HG03103 (cell line): ENCODE measurements around the gene TRAF4.
"Not testable (repeated sequence)": the region's sequence is repeated elsewhere in the genome, so short reads cannot be mapped to it uniquely, and the experiment has no call there.

Experiments used
- ATAC-seq: cut with Tn5 transposase; IDR thresholded peaks from one replicate; pipeline ENCODE4 v1.9.1; 2021; ENCODE audit warnings: low read depth; ENCODE audit not compliant: unreplicated experiment

The TRAF4 gene

GRCh38 chr17:28714281-28714680 lies 29.5 kb upstream of the TRAF4 start:
- ATAC-seq: no peak

DNA sequence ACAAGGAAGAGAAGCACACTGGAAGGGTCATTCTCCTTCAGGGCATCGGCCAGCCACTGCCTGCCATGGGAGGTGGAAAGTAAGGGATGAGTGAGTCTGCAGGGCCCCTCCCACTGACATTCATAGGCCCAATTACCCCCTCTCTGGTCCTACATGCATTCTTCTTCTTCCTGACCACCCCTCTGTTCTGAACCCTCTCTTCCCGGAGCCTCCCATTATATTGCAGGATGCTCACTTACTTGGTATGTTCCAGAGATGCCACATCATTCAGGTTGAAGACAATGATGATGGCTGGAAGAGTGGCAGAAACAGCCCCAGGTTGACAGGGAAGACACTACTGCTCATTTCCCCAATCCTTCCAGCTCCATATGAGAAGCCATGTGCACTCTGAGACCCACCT lies 28.6 kb upstream of the TRAF4 start:
- no peak for ATAC-seq

GRCh38 chr17:28716740-28717577 lies 26.9 kb upstream of the TRAF4 start:
- ATAC-seq: no peak

DNA sequence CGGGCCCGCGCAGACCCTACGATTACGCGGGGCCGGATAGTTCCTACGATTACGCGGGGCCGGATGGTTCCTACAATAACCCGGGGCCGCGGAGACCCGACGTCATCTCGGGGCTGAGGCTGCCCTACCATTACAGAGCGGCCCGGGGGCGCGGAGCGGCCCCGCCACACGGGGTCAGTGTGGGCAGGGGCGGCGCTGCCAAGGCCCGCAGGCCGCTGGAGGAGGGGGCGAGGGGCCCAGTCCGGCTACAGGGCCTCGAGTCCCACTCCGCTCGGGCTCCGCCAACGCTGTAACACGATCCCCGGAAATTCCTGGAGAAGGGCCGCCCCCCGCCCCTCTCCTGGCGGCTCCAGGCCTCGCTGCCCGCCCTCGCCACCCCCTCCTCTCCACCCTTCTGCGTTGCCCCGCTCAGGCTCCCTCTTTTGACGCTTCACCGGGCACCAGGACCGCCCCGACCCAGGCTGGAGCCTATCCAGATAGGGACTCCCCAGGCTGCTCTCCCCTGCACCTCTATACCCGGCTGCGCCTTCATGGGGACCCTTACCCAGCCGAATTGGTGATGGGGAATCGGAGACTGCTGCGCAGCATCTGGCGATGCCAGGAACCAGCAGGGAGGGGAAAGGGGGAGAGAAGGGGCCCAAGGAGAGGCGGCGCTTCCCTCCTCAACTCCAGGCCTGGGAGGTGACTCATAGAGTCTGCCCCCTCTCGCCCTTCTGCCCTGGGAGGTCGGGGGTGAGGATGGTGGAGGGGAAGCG lies 26.1 kb upstream of the TRAF4 start, which contains the start of gene RAB34:
RAB34 (minus strand) TSS at position 291 of the 755 bp plus-strand sequence. CDS start 602 bp downstream, outside the sequence.
- no peak for ATAC-seq

GRCh38 chr17:28718333-28719020 lies 25.3 kb upstream of the TRAF4 start:
- no peak for ATAC-seq

DNA sequence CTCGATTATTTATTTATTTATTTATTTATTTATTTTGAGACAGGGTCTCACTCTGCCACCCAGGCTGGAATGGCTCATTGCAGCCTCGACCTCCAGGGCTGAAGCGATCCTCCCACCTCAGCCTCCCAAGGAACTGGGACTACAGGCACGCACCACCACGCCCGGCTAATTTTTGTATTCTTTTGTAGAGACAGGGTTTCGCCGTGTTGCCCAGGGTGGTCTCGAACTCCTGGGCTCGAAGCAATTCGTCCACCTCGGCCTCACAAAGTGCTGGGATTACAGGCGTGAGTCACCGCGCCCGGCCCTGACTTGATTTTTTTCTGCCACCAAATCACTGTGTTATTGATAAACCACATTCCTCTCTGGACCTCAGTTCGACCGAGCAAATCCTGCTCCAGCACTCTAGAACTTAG lies 24.8 kb upstream of the TRAF4 start:
- no peak for ATAC-seq

GRCh38 chr17:28720247-28720996 lies 23.4 kb upstream of the TRAF4 start:
- ATAC-seq: no peak

GRCh38 chr17:28720997-28721329 lies 22.8 kb upstream of the TRAF4 start:
- ATAC-seq: not testable (repeated sequence)

DNA sequence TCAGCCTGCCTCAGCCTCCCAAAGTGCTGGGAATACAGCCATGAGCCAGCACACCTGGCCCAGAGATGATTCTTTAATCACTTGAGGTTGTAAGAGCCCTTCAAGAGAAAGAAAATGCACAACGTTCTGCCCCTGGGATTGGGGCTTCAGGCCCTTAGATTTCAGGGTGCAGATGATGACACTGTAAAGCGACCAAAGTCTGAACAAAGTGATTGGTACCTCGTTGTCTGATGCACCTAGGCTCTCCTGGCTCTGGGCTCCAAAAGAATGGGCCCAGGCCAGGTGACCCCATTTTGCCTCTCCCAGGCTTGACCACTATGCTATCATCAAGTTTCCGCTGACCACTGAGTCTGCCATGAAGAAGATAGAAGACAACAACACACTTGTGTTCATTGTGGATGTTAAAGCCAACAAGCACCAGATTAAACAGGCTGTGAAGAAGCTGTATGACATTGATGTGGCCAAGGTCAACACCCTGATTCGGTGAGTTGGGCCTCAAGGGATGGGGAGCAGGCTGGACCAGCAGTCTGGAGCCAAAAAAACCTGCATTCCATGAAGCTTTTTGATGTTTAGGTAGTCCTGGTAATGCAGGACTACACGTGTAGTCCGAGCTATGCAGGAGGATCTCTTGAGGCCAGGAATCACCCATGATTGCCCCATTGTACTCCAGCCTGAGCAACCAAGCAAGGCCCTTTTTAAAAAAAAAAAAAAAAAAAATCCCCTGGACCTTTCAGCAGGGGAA lies 21.2 kb upstream of the TRAF4 start:
- ATAC-seq: no peak

DNA sequence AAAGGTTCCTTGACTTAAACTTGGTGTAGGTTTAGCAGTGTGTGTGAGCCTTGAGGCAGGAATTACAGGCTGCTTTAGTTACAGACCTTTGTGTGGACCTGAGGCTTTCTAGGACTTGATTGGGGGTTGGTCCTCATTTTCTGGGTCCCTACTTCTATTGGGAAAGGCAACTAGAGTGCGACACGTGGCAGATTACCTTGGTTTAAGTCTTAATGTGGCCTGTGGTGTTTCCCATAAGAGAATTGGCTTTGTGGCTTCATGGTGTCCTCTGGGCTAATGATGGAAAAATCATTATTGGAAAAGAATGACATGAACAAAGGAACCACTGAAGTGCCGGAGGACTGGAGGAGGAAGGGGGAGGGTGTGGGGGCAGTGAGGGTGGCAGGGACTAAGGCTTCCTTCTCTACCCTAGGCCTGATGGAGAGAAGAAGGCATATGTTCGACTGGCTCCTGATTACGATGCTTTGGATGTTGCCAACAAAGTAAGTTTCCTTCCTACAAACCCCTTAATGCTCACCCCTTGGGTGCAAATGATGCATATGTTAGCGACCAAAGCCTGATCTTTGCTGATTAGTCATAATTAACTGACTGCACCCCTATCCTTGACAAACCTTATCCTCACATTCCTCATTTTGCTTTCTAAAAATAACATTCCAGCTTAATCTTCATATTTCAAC lies 20.5 kb upstream of the TRAF4 start:
- ATAC-seq: no peak

DNA sequence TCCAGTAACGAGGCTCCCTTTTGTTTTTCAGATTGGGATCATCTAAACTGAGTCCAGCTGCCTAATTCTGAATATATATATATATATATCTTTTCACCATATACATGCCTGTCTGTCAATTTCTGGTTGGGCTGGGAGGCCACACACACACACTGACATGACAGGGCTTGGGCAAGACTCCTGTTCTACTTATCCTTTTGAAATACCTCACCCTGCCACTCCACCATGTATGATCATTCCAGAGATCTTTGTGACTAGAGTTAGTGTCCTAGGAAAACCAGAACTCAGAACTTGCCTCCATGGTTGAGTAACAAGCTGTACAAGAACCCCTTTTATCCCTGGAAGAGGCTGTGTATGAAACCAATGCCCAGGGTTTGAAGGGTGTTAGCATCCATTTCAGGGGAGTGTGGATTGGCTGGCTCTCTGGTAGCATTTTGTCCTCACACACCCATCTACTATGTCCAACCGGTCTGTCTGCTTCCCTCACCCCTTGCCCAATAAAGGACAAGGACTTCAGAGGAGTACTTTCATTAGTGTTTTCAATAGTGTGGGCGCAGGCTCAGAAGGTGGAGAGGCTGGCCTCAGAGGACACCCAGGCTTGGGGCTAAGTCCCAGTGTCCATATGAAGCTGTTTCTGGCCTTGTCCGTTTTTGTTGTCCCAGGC lies 19.8 kb upstream of the TRAF4 start:
- not testable (repeated sequence) for ATAC-seq

DNA sequence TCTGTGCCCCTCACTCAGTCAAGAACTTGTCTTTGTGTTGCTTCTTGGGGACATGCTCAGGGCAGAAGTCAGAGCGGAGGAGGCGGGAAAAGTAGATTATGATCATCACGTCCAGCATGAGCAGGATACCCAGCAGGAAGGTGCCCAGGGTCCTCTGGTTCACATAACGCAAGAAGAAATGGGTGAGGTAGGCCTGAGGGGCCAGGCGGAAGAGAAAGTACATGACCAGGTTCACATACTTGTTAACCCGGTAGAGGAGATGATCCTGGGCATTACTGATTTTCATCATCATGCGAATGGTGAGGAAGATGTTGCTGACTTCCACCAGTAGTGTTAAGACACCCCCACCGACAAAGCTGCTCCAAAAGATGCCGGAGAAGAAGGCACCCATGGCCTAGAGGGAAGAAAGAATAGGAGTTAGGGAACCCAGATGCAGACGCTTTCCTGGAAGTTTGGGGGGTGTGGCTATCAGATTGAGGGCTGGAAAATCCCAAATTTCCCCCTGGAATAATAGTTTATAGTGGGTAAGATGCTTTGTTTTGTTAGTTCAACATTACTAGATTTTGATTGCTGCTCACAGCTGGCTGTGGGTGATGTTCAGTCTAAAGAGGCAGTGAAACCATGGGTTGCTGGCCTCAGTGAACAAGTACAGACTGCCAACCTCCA lies 19.2 kb upstream of the TRAF4 start:
- no peak for ATAC-seq

- ATAC-seq: no peak
Measured at GRCh38 chr17:28725166-28725659, 18.6 kb upstream of the TRAF4 start.

GRCh38 chr17:28725660-28726225 lies 18.1 kb upstream of the TRAF4 start:
- ATAC-seq: no peak

DNA sequence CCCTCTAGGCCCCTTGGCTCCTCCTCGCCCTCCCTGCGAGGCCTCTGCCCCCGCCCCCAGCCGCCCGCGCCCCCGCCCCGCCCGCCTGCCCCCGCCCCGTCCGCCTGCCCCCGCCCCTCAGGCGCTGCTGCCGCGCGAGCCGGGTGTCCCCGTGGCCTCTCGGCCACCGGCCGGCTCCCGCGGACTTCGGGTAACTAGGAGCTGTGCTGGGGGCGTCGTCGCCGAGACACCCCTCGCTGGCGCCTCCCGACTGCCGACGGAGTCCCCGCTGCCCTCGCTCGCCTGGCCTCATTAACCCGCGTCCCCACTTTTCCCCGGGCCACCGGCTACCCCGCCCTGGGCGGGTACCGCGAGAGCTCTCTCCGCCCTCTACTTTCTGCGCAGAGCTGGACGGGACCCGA lies 17.6 kb upstream of the TRAF4 start, which contains the start of gene TLCD1:
TLCD1 (minus strand) TSS at position 8 of the 401 bp plus-strand sequence. CDS start 136 bp downstream, outside the sequence.
- ATAC-seq: no peak

DNA sequence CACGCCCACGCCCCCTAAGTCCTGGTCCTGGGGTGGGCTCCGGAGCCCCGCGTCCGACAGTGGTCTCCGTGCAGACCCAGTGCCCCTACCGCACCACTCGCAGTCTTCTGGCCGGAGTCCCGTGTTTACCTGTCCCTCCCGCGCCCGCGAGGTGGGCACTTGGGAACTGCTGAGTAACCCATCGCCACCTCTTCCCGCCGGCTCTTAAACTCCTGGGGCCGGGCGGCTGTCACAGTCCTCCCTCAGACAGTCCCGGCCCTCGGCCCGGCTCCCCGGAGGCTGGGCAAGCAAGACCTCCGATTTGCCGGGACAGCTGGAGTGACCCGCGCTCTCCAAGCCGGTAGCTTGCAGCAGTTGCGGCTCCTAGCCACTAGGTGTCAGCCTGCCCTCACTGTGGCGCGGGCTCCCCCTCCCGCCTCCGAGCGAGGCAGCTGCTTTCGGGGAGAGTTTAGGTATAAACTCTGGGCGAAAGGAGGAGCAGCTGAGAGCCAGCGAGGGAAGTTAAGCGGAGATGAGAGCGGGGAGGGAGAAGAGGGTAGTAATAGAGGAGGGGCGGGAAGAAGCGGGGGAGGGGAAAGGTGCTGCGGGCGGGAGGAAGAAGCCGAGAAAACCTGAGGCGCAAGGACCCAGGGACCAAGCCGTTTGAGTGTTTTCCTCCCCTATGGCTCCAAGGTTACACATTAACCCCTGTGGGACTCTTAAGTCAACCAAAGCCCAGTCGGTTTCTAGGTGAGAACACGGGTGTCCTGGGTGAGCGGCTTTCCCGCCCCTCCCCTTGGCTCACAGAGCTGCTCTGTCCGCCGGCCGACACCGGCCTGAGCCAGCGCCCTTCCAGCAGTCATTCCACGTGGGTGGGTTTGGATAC lies 17.0 kb upstream of the TRAF4 start:
- ATAC-seq: no peak
